Measurements from ENCODE around the gene SFT2D3.

Gene SFT2D3

DNA sequence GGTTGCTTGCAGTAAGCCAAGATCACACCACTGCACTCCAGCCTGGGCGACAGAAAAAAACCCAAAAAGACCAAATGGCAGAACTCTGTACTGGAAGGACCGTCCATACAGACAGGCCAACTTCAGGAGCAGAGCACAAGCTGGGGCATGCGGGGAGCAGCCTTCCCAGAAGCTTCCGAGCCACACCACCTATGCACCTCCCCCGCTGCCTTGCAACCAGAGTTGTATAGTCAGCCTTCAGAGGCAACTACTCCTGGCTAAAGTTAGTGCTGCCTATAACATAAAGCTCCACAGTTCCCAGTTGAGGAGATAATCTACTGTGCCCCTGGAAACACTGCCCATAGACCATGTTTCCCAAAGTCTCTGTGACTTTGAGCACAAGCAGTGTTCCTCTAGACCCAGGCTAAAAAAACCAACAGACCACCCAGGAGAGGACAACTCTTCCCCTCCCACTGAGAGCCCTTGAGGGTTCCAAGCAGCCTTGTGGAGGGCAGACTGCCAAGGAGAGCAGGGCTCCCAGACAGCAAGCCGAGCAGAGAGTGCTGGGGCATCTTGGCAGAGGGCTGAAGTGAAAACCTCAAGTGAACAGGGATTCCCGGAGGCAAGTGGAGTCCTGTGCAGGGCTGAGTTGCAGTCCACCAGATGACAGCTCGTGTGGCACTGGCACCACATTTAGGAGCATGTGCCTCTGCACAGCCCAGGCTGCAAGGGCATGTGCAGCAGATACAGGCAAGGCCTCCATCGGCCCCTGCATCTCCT lies 6.8 kb downstream of the SFT2D3 start:
- DNase-seq (ENCODE audit: low spot score) = no peak

DNA sequence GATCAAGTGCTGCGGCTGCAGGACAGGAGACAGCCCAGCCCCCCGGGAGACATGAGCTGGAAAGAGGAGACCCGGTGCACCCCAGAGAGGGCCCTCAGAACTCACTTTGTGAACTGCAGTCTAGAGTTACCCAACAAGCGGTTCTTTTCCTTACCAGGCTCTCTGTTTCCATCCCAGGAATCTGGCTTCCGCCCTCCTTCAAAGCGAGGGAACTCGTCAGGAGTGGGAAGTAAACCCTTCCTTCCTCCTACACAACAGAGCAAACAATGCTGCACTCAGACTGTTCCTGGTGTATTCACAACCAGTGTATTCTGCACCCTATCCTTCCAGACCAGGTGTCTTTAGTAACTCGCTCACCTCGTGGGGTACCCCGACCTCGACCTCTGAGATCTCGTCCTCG lies 8.0 kb downstream of the SFT2D3 start:
- no peak for DNase-seq (ENCODE audit: low spot score)

DNA sequence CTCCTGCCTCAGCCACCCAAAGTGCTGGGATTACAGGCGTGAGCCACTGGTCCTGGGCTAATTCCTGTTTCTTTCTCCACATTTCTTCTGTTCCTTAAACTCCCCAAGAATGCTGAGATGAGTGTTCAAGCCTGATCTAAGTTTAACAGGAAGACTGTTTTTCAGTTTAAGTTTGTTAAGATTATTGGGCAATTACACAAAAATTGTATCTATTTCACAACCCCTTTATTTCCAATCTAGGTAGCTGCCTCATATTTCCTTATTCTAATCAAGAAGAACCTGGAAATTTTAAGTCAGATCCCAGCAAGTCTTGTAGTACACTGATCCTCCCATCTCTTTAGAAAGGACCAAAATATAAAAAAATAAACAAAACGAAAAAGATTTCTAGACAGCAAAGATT lies 11.7 kb downstream of the SFT2D3 start:
- DNase-seq (ENCODE audit: low spot score) = no peak

DNA sequence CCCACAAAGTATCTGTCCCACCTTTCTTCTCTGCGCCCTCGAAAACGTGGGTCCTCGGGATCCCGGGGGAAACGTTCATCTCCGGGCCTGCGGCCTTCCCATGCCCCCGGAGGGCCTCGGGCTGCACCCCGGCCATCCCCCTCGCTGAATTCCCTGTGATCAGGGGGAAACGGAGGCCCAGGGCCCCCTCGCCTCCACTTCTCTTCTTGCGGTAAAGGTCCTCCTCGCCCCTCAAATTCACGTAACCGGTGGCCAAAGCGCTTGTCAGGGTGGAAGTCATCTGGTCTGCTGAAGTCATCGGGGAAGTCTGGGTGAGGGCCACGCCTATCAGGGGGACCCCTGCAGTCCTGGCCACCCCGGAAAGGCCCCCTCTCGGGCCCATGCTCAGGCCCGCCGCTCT lies 12.3 kb downstream of the SFT2D3 start:
- no peak for DNase-seq (ENCODE audit: low spot score)

DNA sequence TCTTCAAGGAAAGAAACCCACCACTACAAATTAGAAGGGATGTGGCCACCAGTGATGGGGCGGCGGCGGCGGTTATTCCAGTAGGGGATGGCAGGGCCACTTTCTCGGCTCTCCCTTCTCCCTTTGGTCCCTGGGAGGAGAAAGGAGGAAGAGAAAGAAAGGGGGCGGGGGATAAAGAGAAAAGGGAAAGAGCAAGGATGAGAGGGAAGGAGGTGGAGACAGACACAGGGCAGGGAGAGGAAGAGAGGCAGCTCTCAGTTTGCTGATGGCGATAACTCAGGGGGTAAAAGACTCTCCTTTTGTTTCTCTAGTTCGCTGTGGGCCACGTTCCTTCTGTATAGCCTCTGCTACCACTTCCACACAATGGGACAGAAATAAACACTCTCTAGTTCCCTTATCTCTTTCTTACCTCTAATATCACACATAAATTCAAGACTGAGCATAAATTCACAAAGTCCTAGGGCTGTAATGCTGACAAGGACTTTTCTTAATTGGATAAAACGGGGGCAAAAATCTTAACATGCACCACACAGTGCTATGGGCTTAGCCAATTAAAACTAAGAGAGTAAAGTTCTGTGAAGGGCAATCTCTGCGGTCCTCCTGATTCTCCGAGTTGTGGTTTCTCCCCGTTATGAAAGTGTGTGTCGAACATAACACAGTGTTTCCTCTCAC lies 14.6 kb downstream of the SFT2D3 start:
- DNase-seq (ENCODE audit: low spot score) = no peak

DNA sequence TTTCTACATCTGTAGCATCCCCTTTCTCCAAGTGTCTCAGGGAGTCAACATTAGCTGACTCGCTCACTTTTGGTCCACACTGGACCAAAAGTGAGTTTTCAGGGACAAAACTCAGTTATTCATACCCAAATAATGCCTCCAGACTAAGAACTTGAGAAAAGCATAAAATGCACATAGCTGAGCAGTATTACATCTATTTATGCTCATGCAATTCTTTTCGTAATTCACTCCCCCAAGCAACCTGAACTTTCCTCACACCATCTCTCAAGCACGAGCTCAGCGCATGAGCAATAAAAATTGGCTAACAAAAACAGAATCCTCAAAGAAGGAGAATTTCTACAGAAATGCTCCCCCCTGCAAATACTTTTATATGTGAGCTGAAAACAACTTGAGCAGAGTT lies 17.0 kb downstream of the SFT2D3 start:
- DNase-seq (ENCODE audit: low spot score) = no peak

DNA sequence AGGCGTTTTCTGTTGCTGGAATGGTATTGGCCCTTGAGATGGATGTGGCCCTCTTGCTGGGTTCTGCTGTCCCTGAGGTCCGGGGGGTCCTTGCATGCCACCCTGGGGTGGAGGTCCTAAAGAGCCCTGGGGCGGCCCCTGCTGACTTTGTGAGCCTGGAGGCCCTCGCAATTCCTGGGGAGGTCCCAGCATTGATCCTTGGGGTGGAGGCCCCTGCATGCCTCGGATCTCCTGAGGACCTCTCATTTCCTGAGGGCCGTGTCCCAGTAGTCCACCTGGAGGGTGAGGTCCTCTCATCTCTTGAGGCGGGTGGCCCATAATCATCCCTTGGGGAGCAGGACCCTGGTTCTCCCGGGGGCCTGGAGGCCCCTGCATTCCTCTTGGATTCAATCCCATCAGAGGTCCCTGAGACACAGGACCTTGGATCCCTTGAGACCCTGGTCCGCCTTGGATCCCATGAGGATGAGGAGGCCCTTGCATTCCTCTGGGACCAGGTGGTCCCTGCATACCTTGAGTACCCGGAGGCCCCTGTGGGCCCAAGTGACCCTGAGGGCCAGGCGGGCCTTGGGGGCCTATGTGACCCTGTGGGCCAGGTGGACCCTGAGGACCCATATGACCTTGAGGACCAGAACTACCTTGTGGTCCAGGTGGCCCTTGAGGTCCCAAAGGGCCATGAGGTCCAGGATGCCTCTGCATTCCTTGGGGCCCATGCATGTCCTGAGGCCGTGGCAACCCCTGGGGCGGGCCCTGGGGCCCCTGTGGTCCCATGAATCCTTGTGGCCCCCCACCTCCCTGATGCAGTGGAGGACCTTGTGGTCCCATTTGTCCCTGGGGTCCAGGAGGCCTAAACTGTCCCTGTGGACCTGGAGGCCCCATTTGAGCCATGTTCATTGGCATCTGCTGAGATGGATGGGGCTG lies 18.3 kb downstream of the SFT2D3 start:
- no peak for DNase-seq (ENCODE audit: low spot score)

DNA sequence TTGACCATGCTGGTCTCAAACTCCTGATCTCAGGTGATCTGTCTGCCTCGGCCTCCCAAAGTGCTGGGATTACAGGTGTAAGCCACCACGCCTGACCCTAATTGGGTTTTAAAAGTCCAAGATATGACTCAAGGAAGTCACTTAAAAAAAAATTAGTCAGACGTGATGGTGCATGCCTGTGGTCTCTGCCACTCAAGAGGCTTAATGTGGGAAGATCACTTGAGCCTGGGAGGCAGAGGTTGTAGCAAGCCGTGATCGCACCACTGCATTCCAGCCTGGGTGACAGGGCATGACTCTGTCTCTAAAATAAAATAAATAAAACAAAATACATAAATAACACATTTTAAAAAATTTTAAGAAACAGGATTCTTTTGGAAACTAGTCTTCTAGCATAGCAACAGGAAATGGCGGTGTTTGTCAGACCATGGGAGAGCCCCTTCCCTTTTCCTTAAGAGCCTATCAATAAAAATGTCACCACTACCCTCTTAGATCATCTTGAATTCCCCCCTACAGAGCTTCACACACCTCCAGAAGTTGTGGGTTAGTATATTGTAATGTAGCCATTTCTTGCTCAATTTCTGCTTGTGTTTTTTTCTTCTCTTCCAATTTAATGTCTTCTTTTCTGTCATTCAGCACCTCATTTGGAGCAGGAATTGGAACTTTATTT lies 20.1 kb downstream of the SFT2D3 start:
- no peak for DNase-seq (ENCODE audit: low spot score)

DNA sequence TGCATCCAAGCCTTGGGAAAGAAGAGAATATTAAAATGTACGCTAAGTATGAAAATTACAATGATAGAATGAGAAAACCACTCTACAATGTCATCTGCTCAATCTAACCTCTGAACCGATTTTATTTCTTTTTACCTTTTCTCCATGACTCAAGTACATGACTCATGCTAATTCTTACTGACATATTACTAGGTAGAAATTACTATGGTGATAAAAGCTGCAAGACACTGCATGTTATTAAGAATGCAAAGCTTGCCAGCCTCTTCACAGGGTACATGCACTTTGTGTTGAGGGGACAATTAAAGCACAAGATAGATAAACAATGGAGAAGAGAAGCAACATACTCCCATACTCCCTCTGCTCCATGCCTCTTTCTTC lies 20.7 kb downstream of the SFT2D3 start:
- DNase-seq (ENCODE audit: low spot score) = no peak

DNA sequence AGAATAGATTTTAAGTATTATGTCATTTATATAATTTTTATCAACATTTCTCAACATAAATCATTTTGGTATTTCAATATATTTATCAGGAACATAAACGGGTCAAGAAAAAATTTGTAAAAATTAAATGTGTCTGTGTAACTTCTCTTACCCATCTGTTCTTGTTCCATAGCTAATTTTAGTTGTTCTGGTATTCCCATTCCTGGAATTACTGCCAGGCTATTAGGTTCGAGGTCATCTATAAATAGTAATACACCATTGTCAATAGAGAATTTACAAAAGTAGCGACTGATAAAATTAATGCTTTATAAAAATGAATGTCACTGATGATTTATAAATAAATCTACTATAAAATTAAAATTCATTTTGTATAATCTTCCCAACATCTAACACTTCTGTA lies 21.5 kb downstream of the SFT2D3 start:
- DNase-seq (ENCODE audit: low spot score) = no peak

DNA sequence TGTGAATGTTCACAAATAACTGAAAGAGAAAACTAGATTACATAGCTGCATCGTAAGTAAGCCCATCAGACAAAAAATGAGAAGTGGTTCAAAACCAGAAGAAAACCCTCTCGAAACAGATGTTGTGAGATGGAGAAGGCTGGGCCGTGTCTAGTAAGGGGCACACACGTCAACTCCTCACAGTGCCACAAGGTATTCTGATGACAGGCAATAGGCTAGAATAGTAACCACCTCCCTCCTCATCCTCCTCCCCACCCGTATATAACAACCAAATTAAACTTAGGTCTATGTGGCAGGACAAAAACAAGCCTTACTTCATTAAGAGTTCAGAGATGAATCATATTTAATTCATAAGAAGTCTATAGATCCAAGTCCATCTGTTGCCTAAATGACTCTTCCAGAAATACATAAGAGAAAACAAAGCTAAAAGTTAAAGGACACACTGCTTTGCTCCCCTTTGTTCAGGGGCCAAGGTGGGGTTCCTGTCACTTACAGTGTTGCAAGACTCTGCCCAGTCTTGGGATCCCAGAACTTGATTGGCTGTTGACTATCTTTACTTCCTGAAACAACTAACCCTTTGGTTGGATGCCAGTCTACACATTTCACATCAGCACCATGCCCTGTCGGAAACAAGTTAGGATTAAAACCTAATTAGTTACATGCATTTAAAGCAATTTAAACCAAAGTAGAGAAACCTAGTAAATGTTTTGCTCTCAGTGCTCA lies 25.0 kb downstream of the SFT2D3 start:
- DNase-seq (ENCODE audit: low spot score) = no peak

DNA sequence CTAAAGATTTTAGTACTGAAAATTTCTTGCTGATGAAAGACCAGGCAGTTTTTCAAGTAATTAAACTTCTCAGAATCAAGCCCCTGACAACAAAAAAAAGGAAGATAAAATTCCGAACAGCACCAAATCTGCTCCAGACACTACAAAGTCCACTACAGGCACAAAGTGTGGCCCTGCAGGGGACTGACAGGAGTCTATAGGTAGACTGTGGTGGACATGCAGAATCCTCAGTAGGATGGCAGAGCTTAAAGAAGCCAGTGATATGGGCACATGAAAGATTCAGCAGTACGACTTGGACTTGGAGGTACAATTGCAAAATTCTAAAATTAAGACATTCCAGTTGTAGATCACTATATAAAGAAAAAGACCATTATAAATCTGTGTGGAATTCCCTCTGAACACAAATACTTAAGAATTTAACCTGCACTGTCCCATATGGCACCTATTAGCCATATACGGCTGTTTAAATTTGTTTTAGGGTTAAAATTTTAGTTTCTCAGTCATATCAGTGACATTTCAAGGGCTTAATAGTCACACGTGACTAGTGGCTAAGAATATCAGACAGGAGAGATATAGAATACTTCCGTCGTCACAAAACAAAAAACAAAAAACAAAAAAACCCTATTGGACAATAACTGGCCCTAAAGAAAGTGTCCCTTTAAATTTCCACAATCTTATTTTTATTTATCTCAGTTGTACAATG lies 32.0 kb downstream of the SFT2D3 start:
- DNase-seq (ENCODE audit: low spot score) = no peak

DNA sequence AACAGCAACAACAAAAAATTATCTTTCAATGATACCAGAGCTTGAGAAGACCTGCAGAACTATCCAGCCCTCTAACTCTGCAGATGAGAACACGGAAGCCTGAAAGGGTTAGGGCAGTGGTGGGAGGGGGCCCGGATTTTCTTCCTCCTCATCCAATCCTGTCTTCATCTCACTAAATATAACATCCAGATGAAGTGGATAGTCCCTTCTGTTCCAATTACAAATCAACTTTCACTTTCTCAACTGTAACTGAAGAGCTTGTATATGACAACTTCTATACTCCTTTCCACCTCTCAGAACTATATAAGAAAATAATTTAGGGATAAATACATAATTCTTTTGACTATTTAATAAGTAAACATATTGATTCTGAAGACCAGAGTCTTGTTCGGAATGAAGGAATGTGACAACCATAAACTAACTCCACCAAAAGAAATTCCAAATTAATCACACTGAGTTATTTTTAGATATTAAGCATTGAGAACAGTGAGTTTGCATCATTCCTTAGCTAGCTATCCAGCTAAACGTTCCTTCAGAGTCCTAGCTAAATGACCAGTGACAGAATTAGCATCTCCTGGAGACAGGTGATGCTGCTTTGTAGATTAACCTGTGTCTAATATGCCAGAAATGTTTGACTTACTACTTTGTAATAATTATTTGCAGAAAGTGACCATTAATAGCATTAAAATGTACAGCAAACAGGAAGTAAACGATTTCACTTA lies 32.7 kb downstream of the SFT2D3 start:
- peak; percentile 52 for DNase-seq (ENCODE audit: low spot score)

DNA sequence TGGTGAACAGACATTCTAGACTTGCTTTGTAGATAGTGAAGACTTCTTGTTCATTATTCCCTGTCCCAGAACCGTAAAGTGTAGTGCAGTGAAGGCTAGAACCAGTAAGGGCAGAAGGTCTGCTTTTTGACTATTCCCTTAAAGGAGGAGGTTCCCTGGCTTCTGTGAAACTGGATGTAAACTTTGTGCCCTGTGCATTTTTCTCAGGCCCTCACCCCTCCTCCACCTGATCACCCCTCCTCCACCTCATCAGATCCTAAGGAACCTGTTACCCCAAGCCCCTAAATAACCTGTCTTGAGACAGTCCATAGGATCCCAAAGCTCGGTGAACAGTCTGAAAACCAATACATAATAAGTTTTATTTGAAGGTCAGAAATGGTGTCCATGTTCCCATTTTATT lies 33.7 kb downstream of the SFT2D3 start:
- DNase-seq (ENCODE audit: low spot score) = no peak

DNA sequence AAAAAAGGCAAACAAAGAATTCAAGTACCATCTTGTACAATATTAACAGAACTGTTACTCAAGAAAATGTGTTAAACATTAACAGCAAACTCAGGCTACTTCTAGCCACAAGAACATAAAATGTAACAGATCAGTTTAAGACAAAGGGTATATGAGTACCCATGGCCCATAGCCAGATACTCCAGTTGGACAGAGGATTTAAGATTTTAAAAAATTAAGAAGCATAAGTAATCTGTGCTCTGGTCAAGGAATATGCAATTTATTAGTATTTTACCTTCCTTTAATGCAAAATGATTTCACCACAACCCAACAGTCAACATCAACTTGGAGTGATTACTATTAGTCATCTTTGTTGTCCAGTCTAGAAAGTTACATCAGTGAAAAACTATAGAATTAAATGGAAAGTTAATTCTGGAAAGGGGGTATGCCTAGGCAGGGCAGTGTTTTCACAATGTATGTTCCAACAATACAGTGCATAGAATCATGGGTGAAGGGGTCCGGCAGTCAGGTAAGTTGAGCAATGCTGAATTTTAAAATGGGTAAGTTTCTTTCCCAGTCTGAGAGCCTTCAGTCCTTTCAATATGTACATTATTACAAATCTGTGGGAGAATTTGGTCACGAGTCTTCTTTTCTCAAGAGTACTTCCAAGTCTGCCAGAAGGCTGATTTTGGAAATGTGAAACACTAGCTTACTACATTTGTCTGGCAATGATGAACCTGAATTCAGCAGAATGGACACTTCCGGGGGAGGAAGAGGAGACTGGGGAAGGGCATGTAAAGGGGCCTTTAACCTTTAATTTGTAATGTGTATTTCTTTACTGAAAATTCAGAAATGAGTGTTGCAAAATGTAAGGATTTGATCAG lies 34.5 kb downstream of the SFT2D3 start:
- no peak for DNase-seq (ENCODE audit: low spot score)

DNA sequence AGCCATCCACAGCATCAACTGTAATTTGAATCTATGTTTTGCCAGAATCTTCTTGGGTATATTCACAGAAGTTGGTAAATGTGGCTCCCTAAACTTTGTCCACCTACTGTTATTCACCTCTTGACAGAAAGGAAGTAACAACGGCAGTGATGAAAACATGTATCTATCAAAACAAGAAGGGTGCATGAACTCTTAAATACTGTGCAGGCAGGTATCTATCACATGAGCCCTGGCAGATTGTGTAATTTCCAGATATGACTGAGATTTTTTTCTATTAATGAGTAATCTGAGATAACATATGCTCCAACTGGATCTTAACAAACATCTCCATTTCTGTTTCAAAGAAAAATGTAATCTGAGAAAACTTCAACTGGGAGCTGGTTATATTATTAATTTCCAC lies 36.6 kb downstream of the SFT2D3 start:
- no peak for DNase-seq (ENCODE audit: low spot score)

DNA sequence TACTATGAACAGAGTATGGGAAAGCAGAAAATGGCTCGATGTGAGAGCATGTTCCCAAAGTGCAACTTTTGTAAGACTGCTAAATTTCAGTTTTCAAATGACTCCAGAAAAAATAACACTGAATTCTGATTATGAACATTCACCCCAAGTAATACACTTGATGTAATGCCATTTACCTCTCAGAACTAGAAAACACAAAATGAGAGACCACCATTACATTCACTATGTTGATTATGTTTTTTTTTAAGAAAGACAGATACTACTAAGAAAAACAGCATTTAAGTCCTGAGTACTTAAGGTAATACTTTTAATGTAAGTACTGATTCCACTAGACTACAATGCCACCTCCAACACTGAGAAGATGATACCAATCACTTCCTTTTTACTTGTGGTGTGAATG lies 38.5 kb downstream of the SFT2D3 start:
- no peak for DNase-seq (ENCODE audit: low spot score)

DNA sequence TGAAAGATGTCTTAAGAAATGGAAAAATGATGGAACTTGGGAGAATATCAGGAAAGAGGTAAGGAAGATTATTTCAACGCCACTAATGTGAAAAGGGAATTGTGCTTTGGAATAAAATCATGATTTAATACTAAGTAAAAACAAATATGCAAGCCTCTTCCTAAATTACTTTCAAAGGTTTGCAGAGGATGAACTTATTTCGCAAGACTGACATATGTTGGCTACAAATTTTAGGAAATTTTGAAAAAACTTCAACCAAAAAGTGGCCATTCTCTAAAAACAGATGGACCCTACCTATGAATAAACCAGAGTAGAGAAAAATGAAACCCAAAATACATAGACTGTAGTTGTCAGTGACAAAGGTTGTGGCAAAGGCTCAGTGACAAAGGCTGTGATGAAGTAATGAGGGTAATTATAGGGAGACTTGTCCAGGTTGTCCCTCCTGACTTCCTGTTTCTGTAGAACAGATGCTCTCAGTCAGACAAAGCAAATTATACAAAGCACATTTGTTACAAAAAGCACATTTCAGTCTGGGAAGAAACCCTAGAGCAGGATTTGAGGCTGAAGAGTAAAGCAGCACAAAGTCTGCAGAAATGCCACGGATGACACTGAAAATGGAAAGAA lies 39.5 kb downstream of the SFT2D3 start:
- DNase-seq (ENCODE audit: low spot score) = no peak

DNA sequence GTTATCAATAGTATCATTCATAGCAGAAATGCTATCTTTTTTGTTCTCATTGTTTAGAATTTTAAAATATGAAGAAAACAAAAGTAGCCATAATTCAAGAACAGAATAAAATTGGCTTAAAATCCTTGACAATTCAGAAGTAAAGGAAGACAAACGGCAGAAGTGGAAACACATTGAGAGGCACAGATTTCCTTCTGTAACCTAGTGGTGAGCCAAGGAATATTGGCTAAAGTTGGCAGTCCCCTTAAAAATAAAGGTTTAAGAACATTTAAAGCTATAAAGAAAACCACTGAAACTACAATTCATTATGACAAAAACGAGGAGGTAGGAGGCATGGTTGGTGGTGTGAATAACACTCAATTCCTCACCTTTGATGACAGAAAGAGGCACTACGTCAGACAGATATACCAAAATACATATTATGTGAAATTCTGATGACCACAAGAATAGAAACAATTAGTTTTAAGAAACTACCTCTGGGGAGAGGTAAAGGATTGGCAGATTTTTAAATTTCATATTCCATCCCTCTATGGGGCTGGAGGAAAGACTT lies 42.3 kb downstream of the SFT2D3 start:
- no peak for DNase-seq (ENCODE audit: low spot score)
